ENCODE data around the gene AGAP3.

GRCh38 chr7:151110236-151110940, 24.1 kb downstream of the AGAP3 start:
- TF ChIP-seq CTCF (IDR thresholded peaks at IDR 0.05) (no peak), POLR2A (IDR thresholded peaks at IDR 0.05) (no peak), POLR2AphosphoS5 (IDR thresholded peaks at IDR 0.05) (no peak), EP300 (IDR thresholded peaks at IDR 0.05; ENCODE audit: low read depth) (no peak)
